Activated T-cell treated with anti-CD3 and anti-CD28 coated beads, Interleukin-2, amount 50 U/mL, for 4 hours (primary cell): ENCODE data around the gene CORO7. TPM values are rescaled to one million over a fixed set of nuclear protein-coding genes. Genes with fewer than 3 reads are reported as not detected.

Experiments used
- ATAC-seq, 2 donors: fragments of 200-7000 bp; cut with Tn5 transposase; one replicate each; pipeline ENCODE4 v1.10.0; 2021
- DNase-seq: peaks from one replicate; pipeline ENCODE4 v3.0.0-alpha.2; 2020
- H3K27me3 Mint-ChIP-seq: one replicate; pipeline ENCODE4 v1.8.0; 2021; ENCODE audit warnings: low read depth, mixed read lengths
- H3K36me3 Mint-ChIP-seq: one replicate; pipeline ENCODE4 v1.8.0; 2022; ENCODE audit warnings: mixed read lengths; ENCODE audit not compliant: insufficient read depth
- H3K4me1 Mint-ChIP-seq: one replicate; pipeline ENCODE4 v1.8.0; 2021; ENCODE audit warnings: low read depth, mixed read lengths
- H3K4me3 Mint-ChIP-seq: one replicate; pipeline ENCODE4 v1.8.0; 2021; ENCODE audit warnings: mild to moderate bottlenecking, moderate library complexity, mixed read lengths
- H3K9me3 Mint-ChIP-seq: one replicate; pipeline ENCODE4 v1.8.0; 2021; ENCODE audit warnings: mixed read lengths
- total RNA-seq, 3 donors: library from RNA; stranded (reverse); gene quantifications; one replicate each; pipeline ENCODE4 v1.2.1, GENCODE V29; 2021

The CORO7 gene
- total RNA-seq, 3 donors from 2014 or later, result 75.8 to 79.9 (median 76.4) TPM

DNA sequence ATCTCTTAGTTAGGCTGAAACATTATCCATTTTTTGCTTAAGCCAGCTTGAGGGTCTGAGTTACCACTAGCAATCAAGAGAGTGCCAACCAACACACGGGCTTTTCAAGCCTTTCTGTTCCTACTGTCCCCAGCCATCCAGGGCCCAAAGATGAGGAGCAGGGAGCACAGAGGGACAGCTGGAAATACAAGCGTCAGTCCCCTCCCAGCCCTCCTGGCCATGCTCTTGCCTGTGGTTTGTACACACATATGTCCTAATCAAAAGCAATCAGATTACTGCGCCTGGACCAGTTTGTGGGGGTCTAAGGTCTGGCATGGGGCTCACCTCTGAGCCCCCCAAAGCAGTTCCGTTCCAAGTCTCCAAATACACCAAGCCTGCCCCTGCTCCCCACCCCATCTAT, 3.5 kb downstream of the CORO7 start:
- H3K4me3 Mint-ChIP-seq, result no peak overlapping the region
- peaks cover 45% of the 10 kb centered on the region for H3K4me1 Mint-ChIP-seq
- no peak for ATAC-seq
- no peak for DNase-seq
- H3K9me3 Mint-ChIP-seq, result no peaks in the 10 kb centered on the region
- no peaks in the 10 kb centered on the region for H3K27me3 Mint-ChIP-seq
- H3K36me3 Mint-ChIP-seq, result peaks cover 13% of the 10 kb centered on the region

DNA sequence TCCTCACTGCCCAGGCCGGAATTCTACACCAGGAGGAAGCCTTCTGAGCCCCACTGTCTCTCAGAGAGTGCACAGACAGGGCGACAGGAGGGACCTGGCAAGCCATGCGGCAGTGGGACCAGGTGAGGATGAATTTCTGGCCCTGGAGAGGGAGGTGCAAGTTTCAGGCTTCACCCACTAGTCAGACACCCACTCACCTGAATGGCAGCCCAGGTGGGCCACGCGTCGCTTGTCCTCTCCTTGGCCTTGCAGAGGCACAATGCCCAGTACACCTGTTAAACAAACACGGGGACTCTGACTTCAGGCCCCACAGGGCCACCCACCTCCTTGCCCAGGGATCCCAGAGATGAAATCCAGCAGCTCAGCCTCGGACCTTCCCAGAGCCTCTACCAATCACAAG, 4.2 kb downstream of the CORO7 start:
- Mint-ChIP-seq H3K4me1 (peaks cover 45% of the 10 kb centered on the region), H3K4me3 (no peak overlapping the region), H3K9me3 (no peaks in the 10 kb centered on the region), H3K36me3 (peaks cover 13% of the 10 kb centered on the region), H3K27me3 (no peaks in the 10 kb centered on the region)
- DNase-seq (no peak), ATAC-seq (no peak)

- Mint-ChIP-seq H3K9me3 (no peaks in the 10 kb centered on the region), H3K27me3 (no peaks in the 10 kb centered on the region), H3K4me3 (no peak overlapping the region), H3K4me1 (peaks cover 41% of the 10 kb centered on the region), H3K36me3 (peaks cover 13% of the 10 kb centered on the region)
- no peak for DNase-seq
- no peak for ATAC-seq
Observed at GRCh38 chr16:4411684-4412083, 4.7 kb downstream of the CORO7 start.

DNA sequence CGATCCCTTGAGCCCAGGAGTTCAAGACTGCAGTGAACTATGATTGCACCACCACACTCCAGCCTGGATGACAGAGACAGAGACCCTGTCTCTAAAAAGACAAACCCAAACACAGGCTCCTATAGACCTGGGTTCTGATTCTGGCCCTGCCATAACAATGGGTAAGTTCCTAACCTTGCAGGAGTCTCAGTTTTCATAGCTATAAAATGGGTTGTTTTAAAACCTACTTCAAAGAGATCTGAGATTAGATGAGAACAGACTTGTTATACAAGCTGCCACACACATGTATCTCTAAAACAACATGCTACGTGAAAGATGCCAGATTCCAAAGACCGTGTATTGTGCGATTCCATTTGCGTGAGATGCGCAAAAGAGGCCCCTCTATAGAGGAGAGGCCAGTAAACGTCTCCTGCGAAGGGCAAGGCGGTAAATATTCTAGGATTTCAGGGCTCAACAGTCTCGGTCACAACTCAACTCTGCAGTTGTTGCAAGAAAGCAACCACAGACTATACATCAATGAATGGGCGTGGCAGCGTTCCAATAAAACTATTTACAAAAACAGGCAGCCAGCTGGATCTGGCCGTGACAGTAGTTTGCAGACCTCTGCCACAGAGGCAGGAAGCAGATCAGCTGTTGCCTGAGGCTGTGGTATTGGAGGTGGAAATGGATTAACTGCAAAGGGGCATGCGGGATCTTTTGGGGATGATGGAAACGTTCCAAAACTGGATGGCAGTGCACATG, 5.9 kb downstream of the CORO7 start:
- DNase-seq (no peak), ATAC-seq (no peak)
- peaks cover 16% of the 10 kb centered on the region for H3K36me3 Mint-ChIP-seq
- no peak overlapping the region for H3K4me3 Mint-ChIP-seq
- no peaks in the 10 kb centered on the region for H3K27me3 Mint-ChIP-seq
- H3K9me3 Mint-ChIP-seq, result no peaks in the 10 kb centered on the region
- peaks cover 38% of the 10 kb centered on the region for H3K4me1 Mint-ChIP-seq

DNA sequence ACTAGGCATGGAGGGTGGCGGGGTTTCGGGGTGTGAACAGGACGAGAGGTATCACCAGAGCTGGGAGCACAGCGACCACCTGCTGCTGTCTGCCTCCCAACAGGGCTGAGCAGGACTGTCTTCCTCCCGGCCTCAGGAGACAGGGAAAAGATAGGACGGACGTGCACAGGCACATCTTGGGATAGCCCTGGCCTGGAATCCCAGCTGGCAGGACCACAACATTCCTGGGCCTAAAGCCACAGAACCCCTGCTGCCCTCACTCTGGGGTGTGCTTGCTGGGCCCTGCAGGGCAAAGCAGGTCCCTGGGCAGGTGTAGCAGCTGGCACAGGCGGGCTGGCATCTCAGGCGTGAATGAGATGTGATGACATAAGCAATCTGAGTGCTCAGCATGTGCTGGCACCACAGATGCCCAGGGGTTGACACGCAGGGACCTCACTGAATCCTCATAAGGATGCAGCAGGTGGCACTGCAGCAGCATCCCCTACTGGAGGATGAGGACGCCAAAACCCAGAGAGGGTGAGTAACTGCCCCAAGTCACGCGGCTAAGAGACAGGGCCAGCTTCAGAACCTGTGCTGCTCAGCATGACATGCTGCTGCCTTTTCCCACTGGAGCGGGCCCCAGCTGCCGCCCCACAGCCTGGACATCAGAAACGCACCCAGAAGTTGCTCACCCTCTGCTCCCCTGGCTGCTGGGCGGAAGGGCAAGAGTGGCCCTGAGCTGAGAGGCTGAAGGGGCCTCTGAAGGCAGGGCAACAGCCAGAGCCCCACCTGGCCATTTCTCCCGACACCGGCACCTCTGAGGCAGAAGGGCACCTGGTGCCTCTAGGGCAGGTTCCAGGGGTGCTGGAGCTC, 7.1 kb downstream of the CORO7 start:
- DNase-seq, result no peak
- ATAC-seq, result no peak
- H3K9me3 Mint-ChIP-seq, result no peaks in the 10 kb centered on the region
- peaks cover 26% of the 10 kb centered on the region for H3K4me1 Mint-ChIP-seq
- H3K36me3 Mint-ChIP-seq, result peaks cover 22% of the 10 kb centered on the region
- no peak overlapping the region for H3K4me3 Mint-ChIP-seq
- no peaks in the 10 kb centered on the region for H3K27me3 Mint-ChIP-seq

DNA sequence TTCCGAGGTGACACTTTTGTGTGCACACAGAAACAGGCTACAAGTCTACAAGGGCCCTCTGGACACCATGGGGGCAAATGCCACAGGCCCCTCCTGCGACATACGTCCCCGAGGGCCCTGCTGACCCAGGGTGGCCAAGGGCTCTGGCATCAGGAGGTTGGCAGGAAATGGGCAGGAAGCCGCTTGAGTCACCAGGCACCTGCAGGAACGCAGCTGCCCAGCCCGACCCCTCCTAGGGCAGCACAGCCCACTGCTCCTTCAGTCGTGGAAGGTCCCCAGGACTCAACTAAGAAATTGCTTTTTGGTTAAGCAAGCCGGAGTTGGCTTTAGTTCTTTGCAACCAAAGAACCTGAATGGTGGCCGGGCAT, 8.1 kb downstream of the CORO7 start:
- H3K36me3 Mint-ChIP-seq, result peaks cover 23% of the 10 kb centered on the region
- no peaks in the 10 kb centered on the region for H3K27me3 Mint-ChIP-seq
- DNase-seq (no peak), ATAC-seq (no peak)
- H3K4me3 Mint-ChIP-seq, result no peak overlapping the region
- H3K9me3 Mint-ChIP-seq, result no peaks in the 10 kb centered on the region
- H3K4me1 Mint-ChIP-seq, result peaks cover 20% of the 10 kb centered on the region

DNA sequence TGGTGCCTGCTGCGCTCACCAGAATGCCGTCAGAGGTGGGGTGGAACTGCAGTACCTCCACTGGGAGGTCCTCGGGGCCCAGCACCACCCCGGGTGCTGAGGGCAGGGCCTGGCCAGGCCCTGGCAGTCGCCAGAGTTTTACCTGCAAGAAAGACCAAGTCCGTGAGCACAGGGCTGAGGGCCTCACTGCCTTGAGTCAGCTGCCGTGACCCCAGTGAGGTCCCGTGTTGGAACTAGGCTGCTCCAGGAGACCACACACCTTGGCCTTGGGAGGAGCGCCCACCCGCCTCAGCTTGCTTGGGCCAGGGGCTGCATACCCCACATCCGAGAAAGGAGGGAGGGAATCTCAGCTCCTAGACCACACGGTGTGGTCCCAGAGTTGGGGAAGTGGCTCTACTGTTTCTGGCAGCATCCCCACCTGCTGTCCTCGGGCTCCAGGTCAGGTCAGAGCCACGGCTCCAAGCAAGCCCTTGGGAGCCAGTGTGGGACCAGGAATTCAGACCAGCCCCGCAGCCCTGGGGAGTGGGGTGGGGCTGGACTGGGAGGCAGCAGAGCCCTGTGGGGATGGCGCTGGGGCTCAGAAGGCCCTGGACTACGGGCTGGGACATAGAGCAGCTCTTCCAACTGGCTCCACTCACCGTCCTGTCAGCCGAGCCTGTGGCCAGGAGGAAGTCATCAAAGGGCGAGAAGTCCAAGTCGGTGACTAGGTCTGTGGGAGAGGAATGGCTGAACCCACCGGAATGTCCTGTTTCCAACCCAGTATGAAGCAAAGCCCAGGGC, 8.7 kb downstream of the CORO7 start:
- H3K36me3 Mint-ChIP-seq, result peaks cover 23% of the 10 kb centered on the region
- ATAC-seq, result no peak
- H3K4me1 Mint-ChIP-seq, result peaks cover 14% of the 10 kb centered on the region
- no peak overlapping the region for H3K4me3 Mint-ChIP-seq
- DNase-seq, result no peak
- H3K9me3 Mint-ChIP-seq, result no peaks in the 10 kb centered on the region
- H3K27me3 Mint-ChIP-seq, result no peaks in the 10 kb centered on the region

- Mint-ChIP-seq H3K9me3 (no peaks in the 10 kb centered on the region), H3K27me3 (no peaks in the 10 kb centered on the region), H3K36me3 (peaks cover 15% of the 10 kb centered on the region), H3K4me3 (no peak overlapping the region), H3K4me1 (no peaks in the 10 kb centered on the region)
- DNase-seq (no peak), ATAC-seq (no peak)
Observed at GRCh38 chr16:4404967-4405696, 11.3 kb downstream of the CORO7 start.

GRCh38 chr16:4404247-4404966, 12.0 kb downstream of the CORO7 start:
- no peak overlapping the region for H3K4me3 Mint-ChIP-seq
- H3K4me1 Mint-ChIP-seq, result no peaks in the 10 kb centered on the region
- ATAC-seq (peak; percentile 36 to 53), DNase-seq (no peak)
- H3K36me3 Mint-ChIP-seq, result peaks cover 19% of the 10 kb centered on the region
- H3K27me3 Mint-ChIP-seq, result no peaks in the 10 kb centered on the region
- H3K9me3 Mint-ChIP-seq, result no peaks in the 10 kb centered on the region

GRCh38 chr16:4403133-4403949, 13.1 kb downstream of the CORO7 start:
- H3K27me3 Mint-ChIP-seq, result no peaks in the 10 kb centered on the region
- H3K4me3 Mint-ChIP-seq, result no peak overlapping the region
- H3K9me3 Mint-ChIP-seq, result no peaks in the 10 kb centered on the region
- no peaks in the 10 kb centered on the region for H3K4me1 Mint-ChIP-seq
- peaks cover 19% of the 10 kb centered on the region for H3K36me3 Mint-ChIP-seq
- DNase-seq (no peak), ATAC-seq (no peak)

- no peaks in the 10 kb centered on the region for H3K27me3 Mint-ChIP-seq
Observed at GRCh38 chr16:4402439-4403132, 13.8 kb downstream of the CORO7 start.

DNA sequence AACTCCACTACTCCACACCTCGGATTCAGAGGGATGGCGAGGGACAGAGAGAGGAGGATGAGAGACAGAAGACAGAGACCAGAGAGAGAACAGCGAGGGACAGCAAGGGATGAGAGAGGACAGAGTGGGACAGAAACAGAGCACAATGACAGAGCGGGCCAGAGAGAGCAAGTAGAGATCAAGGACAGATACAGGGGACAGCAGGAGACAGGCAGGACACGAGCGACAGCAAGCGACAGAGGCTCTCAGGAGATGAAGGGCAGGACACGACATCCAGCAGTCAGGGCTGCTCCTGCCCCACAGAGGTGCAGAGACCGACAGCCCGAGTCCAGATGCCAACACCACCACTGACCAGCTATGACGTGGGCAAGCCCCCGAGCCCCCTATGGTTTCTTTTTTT, 14.9 kb downstream of the CORO7 start:
- Mint-ChIP-seq H3K4me1 (no peaks in the 10 kb centered on the region), H3K27me3 (no peaks in the 10 kb centered on the region), H3K4me3 (no peak overlapping the region), H3K36me3 (peaks cover 20% of the 10 kb centered on the region), H3K9me3 (no peaks in the 10 kb centered on the region)
- DNase-seq (no peak), ATAC-seq (no peak)

More at GRCh38 chr16:4402439-4403132, 13.8 kb downstream of the CORO7 start:
- peak; percentile 72 for DNase-seq
- peaks cover 19% of the 10 kb centered on the region for H3K36me3 Mint-ChIP-seq
- no peaks in the 10 kb centered on the region for H3K9me3 Mint-ChIP-seq
- ATAC-seq, result peak; percentile 84 to 89
- no peak overlapping the region for H3K4me3 Mint-ChIP-seq
- H3K4me1 Mint-ChIP-seq, result no peaks in the 10 kb centered on the region
